ENCODE results near the gene DDX10.

DDX10 gene

DNA sequence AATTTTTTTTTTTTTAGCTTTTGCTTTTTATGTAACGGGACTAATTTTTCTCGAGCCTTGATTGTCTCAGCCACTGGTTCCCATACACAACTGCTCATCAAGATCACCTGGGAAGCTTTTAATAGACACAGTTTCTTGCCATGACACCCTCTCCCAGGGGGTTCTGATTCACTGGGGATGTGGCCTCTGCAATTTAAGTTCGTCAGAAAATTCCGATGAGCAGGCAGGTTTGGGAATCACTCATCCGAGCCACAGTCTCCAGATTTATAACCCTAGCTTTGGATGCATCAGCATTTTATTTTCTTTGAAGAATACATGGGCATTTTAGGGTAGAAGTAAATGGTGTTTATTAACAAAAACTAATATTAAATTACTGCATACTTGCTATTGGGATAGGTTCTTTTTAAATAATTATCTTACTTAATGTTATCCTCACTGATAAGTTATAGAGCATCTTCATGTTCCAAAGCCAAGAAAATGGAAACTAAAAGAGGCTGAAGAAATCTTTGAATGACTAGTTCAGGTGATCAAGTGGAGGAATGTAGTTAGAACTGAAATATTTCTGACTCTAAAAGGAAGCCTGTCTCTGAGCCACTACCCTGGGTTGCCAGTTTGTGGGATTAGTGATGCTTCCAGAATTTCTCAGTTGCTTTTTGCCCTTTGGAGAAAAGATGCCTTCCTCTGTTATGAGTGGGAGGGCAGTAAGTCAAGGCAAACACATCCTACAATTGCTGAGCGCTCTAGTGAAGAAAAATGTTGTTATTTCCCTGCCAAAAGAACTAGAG is 319.0 kb downstream of the DDX10 start:
- DNase-seq (ENCODE audit: low read depth), result no peak

DNA sequence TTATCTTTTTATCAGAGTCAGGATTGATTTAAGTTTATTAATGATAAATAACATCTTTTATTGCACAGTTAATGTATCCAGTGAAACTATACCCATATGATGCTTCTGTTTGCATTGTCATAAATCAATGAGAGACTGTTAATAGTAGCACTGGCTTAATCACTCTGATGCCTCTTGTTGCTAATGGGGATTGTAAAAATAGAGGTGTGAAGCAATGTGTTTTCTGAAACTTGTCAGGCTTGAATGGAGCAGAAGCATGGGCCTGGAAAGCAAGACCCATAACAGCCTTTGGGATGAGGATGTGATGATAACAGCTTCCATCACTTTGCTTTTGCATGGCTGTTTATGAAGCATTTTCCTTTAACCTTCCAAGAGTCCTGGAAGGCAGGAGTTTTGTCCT is 319.7 kb downstream of the DDX10 start:
- no peak for DNase-seq (ENCODE audit: low read depth)

- no peak for DNase-seq (ENCODE audit: low read depth)
These were observed 320.5 kb downstream of the DDX10 start for GRCh38 chr11:108985236-108985944.

GRCh38 chr11:108985945-108986279 is 321.0 kb downstream of the DDX10 start:
- DNase-seq (ENCODE audit: low read depth), result peak; percentile 69

All from amniotic epithelial cell (primary cell).